Right lobe of liver (tissue), 4 donors: ENCODE data around the gene TRAPPC12.

Experiments used
- POLR2A ChIP-seq: fragments of 450-650 bp; IDR thresholded peaks from one replicate; pipeline ENCODE4 v1.6.1; 2017; ENCODE audit warnings: antibody characterized with exemption, mild to moderate bottlenecking
- TF ChIP-seq, protein P1 (sequence below), 4 donors: fragments of 200-600 bp in 3 of 4; fragments of 450-650 bp in 1 of 4; IDR thresholded peaks; one replicate each; pipeline versions ENCODE4 v1.5.1 to v1.8.0; 2016 to 2022; ENCODE audit warnings: antibody characterized with exemption in 4 of 4, mild to moderate bottlenecking in 2 of 4
- donor health status: DM: no; HTN: no; CAD: no.
- donor health status: DM: no; HTN: no; CAD: no.
- donor health status: DM: no; HTN: yes; CAD: no.

DNA sequence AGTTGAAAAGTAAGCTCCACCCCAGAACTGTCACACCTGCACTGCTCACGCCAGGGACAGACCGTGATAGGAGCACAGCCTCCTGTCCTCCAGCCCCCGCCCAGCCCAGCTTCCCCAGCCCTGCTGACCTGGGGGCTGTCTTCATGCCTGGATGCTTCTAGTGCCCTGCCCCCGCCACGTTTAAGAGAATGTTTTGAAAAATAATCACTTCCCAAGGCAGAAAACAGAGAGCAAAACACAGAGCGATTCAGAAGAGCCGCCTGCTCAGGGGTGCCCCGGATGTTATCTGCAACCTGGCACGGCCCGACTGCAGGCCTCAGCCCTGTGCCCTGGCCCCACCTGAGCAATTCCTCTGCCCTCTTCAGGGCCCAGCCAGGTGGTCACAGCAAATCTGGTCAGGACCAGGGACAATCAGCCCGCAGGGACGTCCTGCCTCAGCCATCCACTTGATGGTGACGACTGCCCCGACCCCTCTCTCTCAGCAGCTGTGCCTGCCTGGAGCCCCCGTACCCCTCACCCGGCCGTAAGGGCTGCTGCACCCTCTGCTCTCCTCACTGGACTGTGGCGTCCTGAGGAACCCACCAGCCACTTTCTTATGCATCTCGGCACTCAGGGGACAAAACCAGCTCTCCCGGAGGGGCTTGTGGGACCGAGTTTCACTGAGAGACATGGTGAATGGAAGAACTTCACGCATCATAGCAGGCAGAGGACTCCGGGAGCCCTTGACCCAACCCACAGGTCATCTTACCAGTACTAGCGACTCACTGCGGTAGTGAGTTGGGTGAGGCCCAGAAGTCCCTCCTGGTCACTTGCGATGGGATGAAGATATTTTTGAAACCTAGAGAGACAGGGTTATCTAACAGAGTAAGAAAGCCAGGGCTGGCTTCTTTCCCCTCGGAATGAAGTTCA, 109.6 kb downstream of the TRAPPC12 start:
- no peak for TF ChIP-seq POLR2A
- TF ChIP-seq, protein P1, sequence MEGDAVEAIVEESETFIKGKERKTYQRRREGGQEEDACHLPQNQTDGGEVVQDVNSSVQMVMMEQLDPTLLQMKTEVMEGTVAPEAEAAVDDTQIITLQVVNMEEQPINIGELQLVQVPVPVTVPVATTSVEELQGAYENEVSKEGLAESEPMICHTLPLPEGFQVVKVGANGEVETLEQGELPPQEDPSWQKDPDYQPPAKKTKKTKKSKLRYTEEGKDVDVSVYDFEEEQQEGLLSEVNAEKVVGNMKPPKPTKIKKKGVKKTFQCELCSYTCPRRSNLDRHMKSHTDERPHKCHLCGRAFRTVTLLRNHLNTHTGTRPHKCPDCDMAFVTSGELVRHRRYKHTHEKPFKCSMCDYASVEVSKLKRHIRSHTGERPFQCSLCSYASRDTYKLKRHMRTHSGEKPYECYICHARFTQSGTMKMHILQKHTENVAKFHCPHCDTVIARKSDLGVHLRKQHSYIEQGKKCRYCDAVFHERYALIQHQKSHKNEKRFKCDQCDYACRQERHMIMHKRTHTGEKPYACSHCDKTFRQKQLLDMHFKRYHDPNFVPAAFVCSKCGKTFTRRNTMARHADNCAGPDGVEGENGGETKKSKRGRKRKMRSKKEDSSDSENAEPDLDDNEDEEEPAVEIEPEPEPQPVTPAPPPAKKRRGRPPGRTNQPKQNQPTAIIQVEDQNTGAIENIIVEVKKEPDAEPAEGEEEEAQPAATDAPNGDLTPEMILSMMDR (IDR thresholded peaks at IDR 0.05) = no peak
